H1 (cell line): ENCODE data around the gene DCP1B. TPM values are rescaled to one million over a fixed set of nuclear protein-coding genes. Genes with fewer than 3 reads are reported as not detected.

Experiments
- CTCF ChIA-PET: fragments of 300-600 bp; sonication (Branson Sonifier 250); formaldehyde crosslinking; loops from one replicate; lab custom pipeline; 2021; ENCODE audit not compliant: partially characterized antibody; lab: Charles Lee
- POLR2A ChIA-PET: fragments of 300-600 bp; sonication (Branson Sonifier 250); formaldehyde crosslinking; loops from one replicate; lab custom pipeline; 2021; ENCODE audit warnings: inconsistent platforms; ENCODE audit not compliant: partially characterized antibody; lab: Charles Lee
- DNase-seq, 2 experiments: peaks; one replicate each; pipeline versions ENCODE4 v3.0.0 to v3.0.0-alpha.2; 2010 to 2022; ENCODE audit warnings: low spot score in 2 of 2, low read depth in 1 of 2, mixed read lengths in 1 of 2
- FAIRE-seq: peaks from 2 replicates; lab custom pipeline; 2011; peaks lifted over from hg19 to GRCh38; lab: Jason Lieb, UNC
- H2AFZ ChIP-seq: 2 replicates; pipeline ENCODE4 v1.8.1; 2012; ENCODE audit warnings: low read length, inconsistent platforms
- H2AK5ac ChIP-seq: 2 replicates; pipeline ENCODE4 v1.6.1; 2013; ENCODE audit warnings: low read depth, low read length
- H2BK120ac ChIP-seq: replicated peaks from 2 replicates; pipeline ENCODE3; 2013; ENCODE audit warnings: low read depth, low read length, inconsistent platforms
- H2BK12ac ChIP-seq: 2 replicates; pipeline ENCODE4 v1.6.1; 2013; ENCODE audit warnings: low read depth, low read length
- H2BK15ac ChIP-seq: 2 replicates; pipeline ENCODE4 v1.6.1; 2013; ENCODE audit warnings: low read length
- H2BK20ac ChIP-seq: 2 replicates; pipeline ENCODE4 v1.6.1; 2013; ENCODE audit warnings: low read length
- H2BK5ac ChIP-seq: 2 replicates; pipeline ENCODE4 v1.6.1; 2013; ENCODE audit warnings: low read depth, low read length
- H3K14ac ChIP-seq: 2 replicates; pipeline ENCODE4 v1.6.1; 2013; ENCODE audit warnings: inconsistent platforms; ENCODE audit not compliant: insufficient read length
- H3K18ac ChIP-seq: 2 replicates; pipeline ENCODE4 v1.6.1; 2013; ENCODE audit warnings: low read length; ENCODE audit errors: extremely low read depth
- H3K23ac ChIP-seq: 2 replicates; pipeline ENCODE4 v1.6.1; 2013; ENCODE audit warnings: inconsistent platforms; ENCODE audit not compliant: insufficient read length
- H3K23me2 ChIP-seq: 2 replicates; pipeline ENCODE4 v1.6.1; 2013; ENCODE audit warnings: low read depth, low read length
- H3K27ac ChIP-seq: 2 replicates; pipeline ENCODE4 v1.6.1; 2011; ENCODE audit warnings: low read depth, low read length, inconsistent platforms
- H3K27me3 ChIP-seq, 4 experiments: replicated peaks in 1 of 4; 1 replicate in 1 of 4; 2 replicates in 3 of 4; pipeline versions ENCODE4 v1.6.1 to v1.8.1; 2011 to 2013; ENCODE audit warnings: low read length in 3 of 4, mild to moderate bottlenecking in 3 of 4, inconsistent platforms in 2 of 4, mixed read lengths in 2 of 4, moderate library complexity in 1 of 4; ENCODE audit not compliant: control insufficient read depth in 3 of 4, insufficient read depth in 3 of 4; ENCODE audit errors: extremely low read depth in 1 of 4
- H3K36me3 ChIP-seq, 4 experiments: 2 replicates each; pipeline versions ENCODE4 v1.6.1 to v1.8.1; 2011 to 2013; ENCODE audit warnings: mild to moderate bottlenecking in 4 of 4, low read length in 3 of 4, moderate library complexity in 2 of 4, control low read depth in 1 of 4, inconsistent platforms in 1 of 4; ENCODE audit not compliant: insufficient read depth in 4 of 4, control insufficient read depth in 2 of 4
- H3K4ac ChIP-seq: replicated peaks from 2 replicates; pipeline ENCODE3; 2013; ENCODE audit warnings: low read length, low read depth, mixed read lengths, inconsistent platforms; ENCODE audit not compliant: insufficient read length
- H3K4me1 ChIP-seq, 4 experiments: replicated peaks in 1 of 4; 1 replicate in 1 of 4; 2 replicates in 3 of 4; pipeline versions ENCODE4 v1.6.1 to v1.8.1; 2011 to 2013; ENCODE audit warnings: low read length in 3 of 4, inconsistent platforms in 2 of 4, mixed read lengths in 1 of 4; ENCODE audit not compliant: insufficient read depth in 4 of 4, control insufficient read depth in 3 of 4
- H3K4me2 ChIP-seq, 2 experiments: 2 replicates each; pipeline versions ENCODE4 v1.6.1 to v1.8.1; 2011 to 2013; ENCODE audit warnings: low read depth in 2 of 2, low read length in 2 of 2, control low read depth in 1 of 2, inconsistent platforms in 1 of 2, mild to moderate bottlenecking in 1 of 2; ENCODE audit not compliant: insufficient read depth in 1 of 2
- H3K4me3 ChIP-seq, 4 experiments: fragments of 200-600, 300-600 bp in 1 of 4; sonication (generic), shearing (Covaris generic), sonication (Bioruptor Twin) in 1 of 4; 2 replicates each; pipeline versions ENCODE4 v1.5.1 to v1.8.1; 2011 to 2016; ENCODE audit warnings: low read length in 4 of 4, low read depth in 3 of 4, control low read depth in 2 of 4, inconsistent platforms in 2 of 4, mild to moderate bottlenecking in 2 of 4, mixed read lengths in 1 of 4, moderate library complexity in 1 of 4; ENCODE audit not compliant: insufficient read depth in 2 of 4; ENCODE audit errors: extremely low read depth in 1 of 4
- H3K56ac ChIP-seq: replicated peaks from 2 replicates; pipeline ENCODE3; 2013; ENCODE audit warnings: low read depth, mild to moderate bottlenecking, mixed read lengths, low read length, inconsistent platforms; ENCODE audit not compliant: insufficient read length
- H3K79me1 ChIP-seq: 2 replicates; pipeline ENCODE4 v1.6.1; 2013; ENCODE audit warnings: low read depth, low read length, control low read depth
- H3K79me2 ChIP-seq, 2 experiments: 2 replicates each; pipeline versions ENCODE4 v1.6.1 to v1.8.1; 2012 to 2013; ENCODE audit warnings: low read length in 2 of 2, mild to moderate bottlenecking in 2 of 2, inconsistent platforms in 1 of 2; ENCODE audit not compliant: insufficient read depth in 2 of 2, control insufficient read depth in 1 of 2
- H3K9ac ChIP-seq, 4 experiments: replicated peaks in 1 of 4; 1 replicate in 1 of 4; 2 replicates in 3 of 4; pipeline versions ENCODE4 v1.6.1 to v1.8.1; 2011 to 2013; ENCODE audit warnings: low read depth in 3 of 4, low read length in 3 of 4, control low read depth in 2 of 4, mild to moderate bottlenecking in 2 of 4, moderate library complexity in 2 of 4, inconsistent platforms in 1 of 4; ENCODE audit errors: extremely low read depth in 1 of 4
- H3K9me3 ChIP-seq, 2 experiments: 2 replicates each; pipeline versions ENCODE4 v1.6.1 to v1.8.1; 2012 to 2013; ENCODE audit warnings: mild to moderate bottlenecking in 2 of 2, moderate library complexity in 2 of 2, control low read depth in 1 of 2, inconsistent platforms in 1 of 2, low read depth in 1 of 2, low read length in 1 of 2, mixed read lengths in 1 of 2; ENCODE audit not compliant: insufficient read depth in 2 of 2
- H4K20me1 ChIP-seq, 2 experiments: replicated peaks in 1 of 2; 2 replicates each; pipeline versions ENCODE3 to v1.8.1; 2011 to 2013; ENCODE audit warnings: inconsistent platforms in 2 of 2, low read length in 2 of 2, mild to moderate bottlenecking in 1 of 2; ENCODE audit not compliant: insufficient read depth in 2 of 2, control insufficient read depth in 1 of 2
- H4K5ac ChIP-seq: 2 replicates; pipeline ENCODE4 v1.6.1; 2013; ENCODE audit warnings: low read length, low read depth, mixed read lengths, inconsistent platforms; ENCODE audit not compliant: insufficient read length
- H4K8ac ChIP-seq: 2 replicates; pipeline ENCODE4 v1.8.0; 2013; ENCODE audit warnings: mild to moderate bottlenecking, moderate library complexity, low read length, inconsistent platforms; ENCODE audit not compliant: insufficient read depth; ENCODE audit errors: extremely low read depth
- H4K91ac ChIP-seq: replicated peaks from 2 replicates; pipeline ENCODE3; 2013; ENCODE audit warnings: low read length, mixed read lengths, inconsistent platforms; ENCODE audit not compliant: insufficient read length
- PHF8 ChIP-seq: fragments of 200-600 bp; sonication (generic); conservative IDR thresholded peaks from 2 replicates; pipeline ENCODE4 v1.7.1; 2012; ENCODE audit warnings: low read depth, mild to moderate bottlenecking, inconsistent platforms, low read length, moderate library complexity
- WGBS, 2 experiments: shearing (Covaris generic) in 1 of 2; methylation state at CpG; one replicate each; pipeline versions ENCODE4 v1.1.6 to v1.1.7; 2013 to 2015; ENCODE audit warnings: low lambda C conversion rate in 2 of 2, mixed read lengths in 2 of 2, inconsistent platforms in 1 of 2, low coverage in 1 of 2, missing lambda C conversion rate in 1 of 2; ENCODE audit not compliant: insufficient replicate concordance in 2 of 2, insufficient coverage in 1 of 2, insufficient read length in 1 of 2; ENCODE audit errors: extremely low coverage in 1 of 2, missing lambda C conversion rate in 1 of 2; 5-methylcytosine and 5-hydroxymethylcytosine counted together
- polyA plus RNA-seq, 7 experiments: library from polyadenylated mRNA; depleted of rRNA in 3 of 7; stranded (reverse) in 5 of 7; unstranded in 2 of 7; fragments of >200 nt in 5 of 7; fragments of 200-250 nt in 2 of 7; gene quantifications; 1 replicate in 5 of 7; 2 replicates in 1 of 7; 4 replicates in 1 of 7; pipeline versions ENCODE4 v1.2.1 to v1.2.3, GENCODE V29; 2011 to 2013; ENCODE audit warnings: missing spikeins in 2 of 7, mixed read lengths in 2 of 7
- total RNA-seq: library from RNA; stranded (reverse); fragmentation: NEBNext Ultra II Directional; extraction: Animal tissue kit (Norgen Biotek cat#: 25700); gene quantifications from 2 replicates; pipeline ENCODE4 v1.2.1, GENCODE V29; 2021

DCP1B gene
- total and polyA plus RNA-seq, 2 of the 8 experiments (the other 6 are each of a cell fraction or from before 2014, with no cell fraction given): 14.8 to 29.0 TPM

GRCh38 chr12:1924996-1925683 lies 79.1 kb downstream of the DCP1B start:
- Histone ChIP-seq H3K23ac (no peak overlapping the region), H3K9ac (no peak overlapping the region), H4K20me1 (no peaks in the 10 kb centered on the region), H4K91ac (no peak overlapping the region), H2BK15ac (no peak overlapping the region), H4K8ac (peak overlapping the region; percentile 12; the same call in 1 of the 2 replicates), H3K4me3 (no peak overlapping the region), H2AFZ (no peak overlapping the region), H3K14ac (no peak overlapping the region), H3K27ac (no peak overlapping the region), H3K4me2 (no peak overlapping the region), H2BK5ac (no peak overlapping the region), H3K18ac (no peak overlapping the region), H3K79me1 (no peaks in the 10 kb centered on the region; the same call in 1 of the 2 replicates), H3K79me2 (no peaks in the 10 kb centered on the region), H3K23me2 (no peaks in the 10 kb centered on the region), H2BK120ac (no peak overlapping the region), H2AK5ac (no peak overlapping the region), H2BK20ac (no peak overlapping the region), H3K4me1 (peaks cover 0 to 2% (median 0%) of the 10 kb centered on the region in 4 experiments; a peak in 1 of 7 replicates), H3K9me3 (no peaks in the 10 kb centered on the region), H3K4ac (no peak overlapping the region), H3K36me3 (no peaks in the 10 kb centered on the region), H2BK12ac (no peak overlapping the region), H3K56ac (no peak overlapping the region), H4K5ac (no peak overlapping the region), H3K27me3 (no peaks in the 10 kb centered on the region; a peak in 1 of 7 replicates)
- FAIRE-seq (no peak), DNase-seq (peak in 1 of 2 experiments; percentile 34)
- TF ChIP-seq PHF8: no peak
- CTCF ChIA-PET: interaction anchor here (0.6 to 1.7 kb wide), 10 partner anchors 12 to 699 kb away, joined by 3 to 6 read pairs (median 4); no protein-coding TSS in a partner anchor
- POLR2A ChIA-PET: interaction anchor here (0.6 kb wide), 2 partner anchors 22 to 1692 kb away, joined by 3 read pairs; no protein-coding TSS in a partner anchor
- 86% methylated on average over 7 of the region's 7 CpGs; no CpG with 5 or more reads in 1 of the 2 experiments for WGBS, 2 experiments
